OCI-LY3 (cell line): ENCODE results near the gene SERBP1.

ENCODE experiments used
- EZH2phosphoT487 ChIP-seq: fragments of 200-600 bp; shearing (Covaris generic); IDR thresholded peaks from 2 replicates; pipeline ENCODE4 v1.6.1; 2018; ENCODE audit warnings: antibody characterized with exemption, mixed run types, low read depth
- TF ChIP-seq, protein P1 (sequence below): fragments of 200-600, 300-600 bp; sonication (generic); IDR thresholded peaks from 2 replicates; pipeline ENCODE4 v1.5.1; 2014; ENCODE audit warnings: antibody characterized with exemption, low read length, low read depth

DNA sequence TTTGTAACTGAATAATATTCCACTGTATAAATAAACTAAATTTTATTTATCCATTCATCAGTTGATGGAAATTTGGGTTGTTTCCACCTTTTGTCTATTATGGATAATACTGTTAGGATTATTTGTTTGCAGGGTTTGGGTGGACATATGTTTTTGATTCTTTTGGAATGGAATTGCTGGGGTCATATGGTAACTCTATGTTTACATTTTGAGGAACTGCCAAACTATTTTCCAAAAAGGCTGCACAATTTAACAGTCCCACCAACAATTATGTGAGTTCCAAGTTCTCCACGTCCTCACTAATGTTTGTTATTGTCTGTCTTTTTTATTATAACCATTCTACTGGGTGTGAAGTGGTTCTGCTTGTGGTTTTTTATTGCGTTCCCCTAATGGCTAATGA is 4.3 kb upstream of the SERBP1 start:
- TF ChIP-seq, protein P1, sequence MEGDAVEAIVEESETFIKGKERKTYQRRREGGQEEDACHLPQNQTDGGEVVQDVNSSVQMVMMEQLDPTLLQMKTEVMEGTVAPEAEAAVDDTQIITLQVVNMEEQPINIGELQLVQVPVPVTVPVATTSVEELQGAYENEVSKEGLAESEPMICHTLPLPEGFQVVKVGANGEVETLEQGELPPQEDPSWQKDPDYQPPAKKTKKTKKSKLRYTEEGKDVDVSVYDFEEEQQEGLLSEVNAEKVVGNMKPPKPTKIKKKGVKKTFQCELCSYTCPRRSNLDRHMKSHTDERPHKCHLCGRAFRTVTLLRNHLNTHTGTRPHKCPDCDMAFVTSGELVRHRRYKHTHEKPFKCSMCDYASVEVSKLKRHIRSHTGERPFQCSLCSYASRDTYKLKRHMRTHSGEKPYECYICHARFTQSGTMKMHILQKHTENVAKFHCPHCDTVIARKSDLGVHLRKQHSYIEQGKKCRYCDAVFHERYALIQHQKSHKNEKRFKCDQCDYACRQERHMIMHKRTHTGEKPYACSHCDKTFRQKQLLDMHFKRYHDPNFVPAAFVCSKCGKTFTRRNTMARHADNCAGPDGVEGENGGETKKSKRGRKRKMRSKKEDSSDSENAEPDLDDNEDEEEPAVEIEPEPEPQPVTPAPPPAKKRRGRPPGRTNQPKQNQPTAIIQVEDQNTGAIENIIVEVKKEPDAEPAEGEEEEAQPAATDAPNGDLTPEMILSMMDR, result no peak
- TF ChIP-seq EZH2phosphoT487, result no peak
